Endothelial cell of umbilical vein (primary cell): ENCODE results near the gene XRN2. TPM values are rescaled to one million over a fixed set of nuclear protein-coding genes. Genes with fewer than 3 reads are reported as not detected.

Experiments
- BruUV-seq: library from RNA; stranded (reverse); fragments of 400-500 nt; replicated peaks from 2 replicates; lab custom pipeline; 2021; lab: Mats Ljungman, UMichigan
- CTCF ChIA-PET: fragments of 300-600, 350-600 bp; sonication (Branson Sonifier 250); formaldehyde crosslinking; loops from one replicate; lab custom pipeline; 2021; ENCODE audit warnings: antibody characterized with exemption, inconsistent platforms; lab: Charles Lee
- POLR2A ChIA-PET: fragments of 300-600, 350-600 bp; sonication (Branson Sonifier 250); formaldehyde crosslinking; loops from one replicate; lab custom pipeline; 2021; ENCODE audit warnings: antibody characterized with exemption, inconsistent platforms; lab: Charles Lee
- DNase-seq: peaks from one replicate; pipeline ENCODE4 v3.0.0-alpha.2; 2011; ENCODE audit warnings: low read depth, low spot score
- FAIRE-seq: peaks from 2 replicates; lab custom pipeline; 2011; peaks lifted over from hg19 to GRCh38; lab: Jason Lieb, UNC
- H2AFZ ChIP-seq: 2 replicates; pipeline ENCODE4 v1.6.0; 2012; ENCODE audit warnings: low read depth, low read length, control low read depth, inconsistent platforms
- H3K27ac ChIP-seq: 2 replicates; pipeline ENCODE4 v1.5.1; 2011; ENCODE audit warnings: low read depth, mild to moderate bottlenecking, control low read depth, low read length, moderate library complexity; ENCODE audit not compliant: insufficient read depth
- H3K27me3 ChIP-seq, 2 experiments: 2 replicates each; pipeline versions ENCODE4 v1.6.0 to v1.6.1; 2011; ENCODE audit warnings: low read length in 2 of 2, mixed read lengths in 1 of 2; ENCODE audit not compliant: control insufficient read depth in 2 of 2, insufficient read depth in 2 of 2
- H3K36me3 ChIP-seq, 2 experiments: 2 replicates in 1 of 2; 3 replicates in 1 of 2; pipeline ENCODE4 v1.5.1; 2011; ENCODE audit warnings: low read length in 2 of 2, mild to moderate bottlenecking in 1 of 2, moderate library complexity in 1 of 2; ENCODE audit not compliant: control insufficient read depth in 2 of 2, insufficient read depth in 2 of 2; ENCODE audit errors: extremely low read depth in 1 of 2
- H3K4me1 ChIP-seq: 3 replicates; pipeline ENCODE4 v1.5.1; 2011; ENCODE audit warnings: mild to moderate bottlenecking, low read length; ENCODE audit not compliant: control insufficient read depth, insufficient read depth; ENCODE audit errors: extremely low read depth
- H3K4me2 ChIP-seq: 2 replicates; pipeline ENCODE4 v1.6.1; 2011; ENCODE audit warnings: low read length, control low read depth, mixed read lengths; ENCODE audit not compliant: insufficient read depth
- H3K4me3 ChIP-seq, 3 experiments: fragments of 200-600 bp in 1 of 3; sonication (generic), shearing (Covaris generic) in 1 of 3; replicated peaks in 1 of 3; 2 replicates each; pipeline ENCODE4 v1.5.1; 2011 to 2016; ENCODE audit warnings: control low read depth in 3 of 3, low read length in 3 of 3, mild to moderate bottlenecking in 2 of 3, inconsistent platforms in 1 of 3, low read depth in 1 of 3, moderate library complexity in 1 of 3; ENCODE audit not compliant: insufficient read depth in 1 of 3
- H3K79me2 ChIP-seq: 2 replicates; pipeline ENCODE4 v1.6.0; 2012; ENCODE audit warnings: low read length, inconsistent platforms; ENCODE audit not compliant: control insufficient read depth, insufficient read depth
- H3K9ac ChIP-seq: replicated peaks from 2 replicates; pipeline ENCODE3; 2011; ENCODE audit warnings: low read length, control low read depth; ENCODE audit not compliant: insufficient read depth; ENCODE audit errors: extremely low read depth
- H3K9me1 ChIP-seq: replicated peaks from 3 replicates; pipeline ENCODE4 v1.6.0; 2011; ENCODE audit warnings: mild to moderate bottlenecking, low read length; ENCODE audit not compliant: control insufficient read depth, insufficient read depth; ENCODE audit errors: extremely low read depth
- H3K9me3 ChIP-seq: replicated peaks from 2 replicates; pipeline ENCODE4 v1.5.1; 2012; ENCODE audit warnings: low read length, inconsistent platforms; ENCODE audit not compliant: control insufficient read depth, insufficient read depth
- H4K20me1 ChIP-seq: replicated peaks from 2 replicates; pipeline ENCODE3; 2011; ENCODE audit warnings: mild to moderate bottlenecking, low read length; ENCODE audit not compliant: control insufficient read depth, insufficient read depth; ENCODE audit errors: extremely low read depth
- EZH2 ChIP-seq: IDR thresholded peaks from 2 replicates; pipeline ENCODE4 v1.6.1; 2012; ENCODE audit warnings: borderline replicate concordance, low read depth, mild to moderate bottlenecking, moderate library complexity, low read length, inconsistent platforms; ENCODE audit not compliant: severe bottlenecking
- FOS ChIP-seq: IDR thresholded peaks from 2 replicates; pipeline ENCODE4 v1.6.1; 2011; ENCODE audit warnings: mild to moderate bottlenecking, low read length, moderate library complexity, borderline replicate concordance; ENCODE audit not compliant: insufficient read depth
- GATA2 ChIP-seq: IDR thresholded peaks from 2 replicates; pipeline ENCODE4 v1.7.0; 2011; ENCODE audit warnings: low read depth, mild to moderate bottlenecking, moderate library complexity, mixed read lengths, low read length; ENCODE audit not compliant: insufficient read length, insufficient read depth
- JUN ChIP-seq: IDR thresholded peaks from 2 replicates; pipeline ENCODE4 v1.6.1; 2011; ENCODE audit warnings: borderline replicate concordance, low read depth; ENCODE audit not compliant: insufficient read length, insufficient read depth
- MYC ChIP-seq: IDR thresholded peaks from one replicate; pipeline ENCODE4 v1.6.1; 2011; ENCODE audit warnings: mild to moderate bottlenecking, low read depth, low read length
- POLR2A ChIP-seq: IDR thresholded peaks from 2 replicates; pipeline ENCODE4 v1.6.1; 2012; ENCODE audit warnings: low read depth, mild to moderate bottlenecking, control low read depth, low read length
- POLR2AphosphoS5 ChIP-seq: IDR thresholded peaks from 2 replicates; pipeline ENCODE4 v1.6.1; 2012; ENCODE audit warnings: low read depth, mild to moderate bottlenecking, control low read depth, low read length, moderate library complexity; ENCODE audit not compliant: insufficient read depth
- dilution Hi-C: fragments of 300-500 bp; cut with MboI; formaldehyde crosslinking; loops from one replicate; pipeline ENCODE4 v1.15.0; 2019; ENCODE audit warnings: low sequenced_read_pairs; ENCODE audit not compliant: extremely low pct_ligation_motif_present
- intact Hi-C: fragments of 100-400 bp; cut with micrococcal nuclease; formaldehyde crosslinking; loops from one replicate; pipeline ENCODE4 v1.10.0; 2022
- polyA plus RNA-seq, 4 experiments: library from polyadenylated mRNA; depleted of rRNA in 3 of 4; stranded (reverse) in 3 of 4; unstranded in 1 of 4; fragments of >200 nt; gene quantifications; 2 replicates each; pipeline versions ENCODE4 v1.2.1 to v1.2.3, GENCODE V29; 2011 to 2012; ENCODE audit warnings: missing spikeins in 1 of 4
- total RNA-seq: library from RNA; stranded (reverse); gene quantifications from 2 replicates; pipeline ENCODE4 v1.2.3, GENCODE V29; 2021
- TF ChIP-seq, protein P1 (sequence below), 2 donors: IDR thresholded peaks; 1 replicate in 1 of 2; 2 replicates in 1 of 2; pipeline ENCODE4 v1.5.1; 2011; ENCODE audit warnings: low read length in 2 of 2, mild to moderate bottlenecking in 2 of 2, moderate library complexity in 2 of 2, control low read depth in 1 of 2, inconsistent platforms in 1 of 2, low read depth in 1 of 2; ENCODE audit not compliant: insufficient read depth in 1 of 2; ENCODE audit errors: extremely low read depth in 1 of 2
- TF ChIP-seq, protein P2 (sequence below): IDR thresholded peaks from 2 replicates; pipeline ENCODE4 v1.6.1; 2011; ENCODE audit not compliant: insufficient read depth, insufficient read length

Gene XRN2
- total and polyA plus RNA-seq, 2 donors (not counting 3 experiments of a cell fraction or from before 2014, with no cell fraction given): 32.3 to 66.6 TPM

DNA sequence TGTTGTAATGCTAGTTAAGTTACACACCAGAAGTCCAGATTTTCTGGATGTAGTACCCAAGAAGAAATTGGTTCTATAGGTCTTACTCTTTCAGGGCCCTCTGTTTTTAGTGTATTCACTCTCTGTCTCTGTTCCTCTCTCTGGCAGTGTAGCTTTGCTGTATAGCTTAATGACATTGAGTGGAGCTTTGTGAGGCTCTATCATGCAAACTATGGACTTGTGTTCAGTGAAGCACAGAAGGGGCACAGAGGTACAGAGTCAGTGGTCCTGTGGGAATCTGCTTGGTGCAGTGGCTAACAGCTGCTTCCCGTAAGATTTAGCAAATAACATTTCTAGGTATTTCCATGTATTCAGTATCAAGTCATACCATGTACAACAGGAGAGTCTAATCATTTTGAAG is 68.1 kb downstream of the XRN2 start:
- no TSS peak for BruUV-seq
- peaks cover 15% of the 10 kb centered on the region for H3K79me2 ChIP-seq
- no peaks in the 10 kb centered on the region for H3K4me1 ChIP-seq
- no peak overlapping the region for H3K4me3 ChIP-seq
- H3K9ac ChIP-seq: no peak overlapping the region
- no peak overlapping the region for H3K4me2 ChIP-seq
- ChIA-PET CTCF (interaction anchor here (1.1 to 1.5 kb wide), 3 partner anchors 9 to 134 kb away, joined by 3 to 5 read pairs (median 4); no protein-coding TSS in a partner anchor), POLR2A (no interaction called here)
- DNase-seq (no peak), FAIRE-seq (no peak)
- TF ChIP-seq, protein P1, sequence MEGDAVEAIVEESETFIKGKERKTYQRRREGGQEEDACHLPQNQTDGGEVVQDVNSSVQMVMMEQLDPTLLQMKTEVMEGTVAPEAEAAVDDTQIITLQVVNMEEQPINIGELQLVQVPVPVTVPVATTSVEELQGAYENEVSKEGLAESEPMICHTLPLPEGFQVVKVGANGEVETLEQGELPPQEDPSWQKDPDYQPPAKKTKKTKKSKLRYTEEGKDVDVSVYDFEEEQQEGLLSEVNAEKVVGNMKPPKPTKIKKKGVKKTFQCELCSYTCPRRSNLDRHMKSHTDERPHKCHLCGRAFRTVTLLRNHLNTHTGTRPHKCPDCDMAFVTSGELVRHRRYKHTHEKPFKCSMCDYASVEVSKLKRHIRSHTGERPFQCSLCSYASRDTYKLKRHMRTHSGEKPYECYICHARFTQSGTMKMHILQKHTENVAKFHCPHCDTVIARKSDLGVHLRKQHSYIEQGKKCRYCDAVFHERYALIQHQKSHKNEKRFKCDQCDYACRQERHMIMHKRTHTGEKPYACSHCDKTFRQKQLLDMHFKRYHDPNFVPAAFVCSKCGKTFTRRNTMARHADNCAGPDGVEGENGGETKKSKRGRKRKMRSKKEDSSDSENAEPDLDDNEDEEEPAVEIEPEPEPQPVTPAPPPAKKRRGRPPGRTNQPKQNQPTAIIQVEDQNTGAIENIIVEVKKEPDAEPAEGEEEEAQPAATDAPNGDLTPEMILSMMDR (IDR thresholded peaks at IDR 0.05; ENCODE audit: extremely low read depth in 1 of 2, insufficient read depth in 1 of 2, low read depth in 1 of 2, low read length in 2 of 2): no peak
- no peak for TF ChIP-seq POLR2AphosphoS5
- no peak for TF ChIP-seq POLR2A
- no peak for TF ChIP-seq EZH2
- no peak for TF ChIP-seq GATA2
- no peak for TF ChIP-seq JUN
- TF ChIP-seq, protein P2, sequence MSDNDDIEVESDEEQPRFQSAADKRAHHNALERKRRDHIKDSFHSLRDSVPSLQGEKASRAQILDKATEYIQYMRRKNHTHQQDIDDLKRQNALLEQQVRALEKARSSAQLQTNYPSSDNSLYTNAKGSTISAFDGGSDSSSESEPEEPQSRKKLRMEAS: no peak
- TF ChIP-seq FOS: no peak
- TF ChIP-seq MYC: no peak
- H2AFZ ChIP-seq: no peak overlapping the region
- H3K27ac ChIP-seq: no peak overlapping the region
- H3K27me3 ChIP-seq: no peaks in the 10 kb centered on the region
- H3K9me1 ChIP-seq: no peaks in the 10 kb centered on the region
- H3K36me3 ChIP-seq: peaks cover 0 to 5% of the 10 kb centered on the region in 2 experiments
- dilution Hi-C loops: no loop called here
- H4K20me1 ChIP-seq: no peaks in the 10 kb centered on the region
- no peaks in the 10 kb centered on the region for H3K9me3 ChIP-seq
- intact Hi-C loops: no loop called here
